Psoas muscle (tissue), 8 donors: ENCODE data around the gene CPAMD8. TPM values are rescaled to one million over a fixed set of nuclear protein-coding genes. Genes with fewer than 3 reads are reported as not detected.

Source experiments
- ATAC-seq, 4 donors: fragments of 200-7000 bp; cut with Tn5 transposase; one replicate each; pipeline ENCODE4 v1.9.1; 2020; ENCODE audit warnings: moderate library complexity in 3 of 4, mild to moderate bottlenecking in 2 of 4
- DNase-seq, 2 donors: peaks; one replicate each; pipeline ENCODE4 v3.0.0-alpha.2; 2020
- H3K27ac ChIP-seq: fragments of 200-600 bp; one replicate; pipeline ENCODE4 v1.8.0; 2022
- H3K27me3 ChIP-seq, 3 donors: fragments of 200-600 bp in 1 of 3; one replicate each; pipeline versions ENCODE4 v1.6.1 to v1.8.0; 2013 to 2022; ENCODE audit warnings: low read length in 2 of 3, mild to moderate bottlenecking in 2 of 3, moderate library complexity in 1 of 3; ENCODE audit not compliant: insufficient read depth in 3 of 3
- H3K36me3 ChIP-seq, 2 donors: fragments of 200-600 bp in 1 of 2; one replicate each; pipeline versions ENCODE4 v1.6.1 to v1.8.0; 2013 to 2022; ENCODE audit warnings: low read depth in 1 of 2, mild to moderate bottlenecking in 1 of 2, moderate library complexity in 1 of 2; ENCODE audit not compliant: insufficient read depth in 1 of 2
- H3K4me1 ChIP-seq: fragments of 200-600 bp; one replicate; pipeline ENCODE4 v1.8.0; 2022
- H3K4me3 ChIP-seq: fragments of 200-600 bp; one replicate; pipeline ENCODE4 v1.8.0; 2022; ENCODE audit warnings: mild to moderate bottlenecking
- H3K9me3 ChIP-seq: fragments of 200-600 bp; one replicate; pipeline ENCODE4 v1.8.0; 2022
- CTCF ChIP-seq: fragments of 200-600 bp; IDR thresholded peaks from one replicate; pipeline ENCODE4 v1.8.0; 2022; ENCODE audit warnings: antibody characterized with exemption
- WGBS, 3 donors: extraction: QIAGEN DNeasy Blood & Tissue Kit; methylation state at CpG; one replicate each; pipeline versions ENCODE4 v1.1.6 to v1.1.7; 2013; 5-methylcytosine and 5-hydroxymethylcytosine counted together
- intact Hi-C, 2 donors: fragments of 100-400 bp; cut with DNase I; formaldehyde crosslinking; loops; one replicate each; pipeline versions ENCODE4 v1.11.0 to v1.14.2; 2022
- polyA plus RNA-seq, 3 donors: library from polyadenylated mRNA; stranded (reverse); fragments of 200-250 nt; gene quantifications; one replicate each; pipeline ENCODE4 v1.2.3, GENCODE V29; 2013
- total RNA-seq, 4 donors: library from RNA; stranded (reverse); fragmentation: NEBNext Ultra II Directional in 2 of 4; extraction: Animal tissue kit (Norgen Biotek cat#: 25700) in 2 of 4; gene quantifications; one replicate each; pipeline versions ENCODE4 v1.2.1 to v1.2.4, GENCODE V29; 2021 to 2023
- donor health status: healthy with polysubstance abuse.
- donor health status: DM: no; HTN: no; CAD: no; lungs with moderate emphysema.
- donor health status: Bipolar disorder and iron deficiency.
- donor health status: healthy.
- donor health status: DM: yes; HTN: yes; CAD: no.
- donor health status: DM: no; HTN: no; CAD: no.
- donor health status: DM: no; HTN: no; CAD: no.
- donor health status: DM: yes; HTN: yes; CAD: no.

CPAMD8 gene
- total and polyA plus RNA-seq, 7 donors: 3.2 to 9.9 (median 8.2) TPM

GRCh38 chr19:17005000-17005399 is 21.6 kb downstream of the CPAMD8 start:
- Histone ChIP-seq H3K9me3 (no peaks in the 10 kb centered on the region), H3K27me3 (peaks cover 0 to 2% (median 0%) of the 10 kb centered on the region in 3 donors)

GRCh38 chr19:17004386-17004785 is 22.2 kb downstream of the CPAMD8 start:
- Histone ChIP-seq H3K36me3 (no peaks in the 10 kb centered on the region), H3K27me3 (peaks cover 0 to 2% (median 0%) of the 10 kb centered on the region in 3 donors), H3K4me1 (no peaks in the 10 kb centered on the region), H3K27ac (no peak overlapping the region), H3K4me3 (no peak overlapping the region), H3K9me3 (no peaks in the 10 kb centered on the region)
- intact Hi-C loops: no loop called here
- WGBS, 3 donors: 81 to 91% (median 85%) methylated on average over 15 of the region's 15 CpGs
- ATAC-seq (no peak), DNase-seq (no peak)
- TF ChIP-seq CTCF: no peak

More at GRCh38 chr19:17005000-17005399, 21.6 kb downstream of the CPAMD8 start:
- intact Hi-C loops: no loop called here
- ATAC-seq: no peak
- H3K4me1 ChIP-seq: no peaks in the 10 kb centered on the region
- 63 to 69% (median 69%) methylated on average over 3 of the region's 3 CpGs for WGBS, 3 donors
- DNase-seq: no peak
- H3K4me3 ChIP-seq: no peak overlapping the region
- no peaks in the 10 kb centered on the region for H3K36me3 ChIP-seq
- TF ChIP-seq CTCF: no peak
- no peak overlapping the region for H3K27ac ChIP-seq

- intact Hi-C loops: no loop called here
- TF ChIP-seq CTCF: no peak
- Histone ChIP-seq H3K27ac (no peak overlapping the region), H3K36me3 (no peaks in the 10 kb centered on the region), H3K27me3 (peaks cover 0 to 2% (median 0%) of the 10 kb centered on the region in 3 donors), H3K9me3 (no peaks in the 10 kb centered on the region), H3K4me1 (no peaks in the 10 kb centered on the region), H3K4me3 (no peak overlapping the region)
- WGBS, 3 donors: 58 to 65% (median 62%) methylated on average over 7 of the region's 7 CpGs
- ATAC-seq: no peak
- no peak for DNase-seq
These were observed 24.2 kb downstream of the CPAMD8 start for GRCh38 chr19:17002455-17002854.

- no peak for ATAC-seq
- TF ChIP-seq CTCF: no peak
- Histone ChIP-seq H3K4me1 (no peaks in the 10 kb centered on the region), H3K4me3 (no peak overlapping the region), H3K27ac (no peak overlapping the region), H3K9me3 (no peaks in the 10 kb centered on the region), H3K36me3 (no peaks in the 10 kb centered on the region), H3K27me3 (peaks cover 0 to 2% (median 0%) of the 10 kb centered on the region in 3 donors)
- WGBS, 3 donors: 50 to 60% (median 57%) methylated on average over 6 to 7 of the region's 7 CpGs
- intact Hi-C loops: no loop called here
- no peak for DNase-seq
These were observed 24.9 kb downstream of the CPAMD8 start for GRCh38 chr19:17001603-17002183.
